Islet precursor cell (in vitro differentiated cells): Measurements from ENCODE around the gene TNFRSF19.
"Not testable (repeated sequence)": the region's sequence is repeated elsewhere in the genome, so short reads cannot be mapped to it uniquely, and the experiment has no call there.

Experiments used
- DNase-seq: peaks from one replicate; pipeline ENCODE4 v3.0.0-alpha.2; 2018

Gene TNFRSF19

GRCh38 chr13:23658929-23659541 is 88.8 kb downstream of the TNFRSF19 start:
- DNase-seq: no peak

GRCh38 chr13:23660249-23660648 is 90.0 kb downstream of the TNFRSF19 start:
- DNase-seq: no peak

GRCh38 chr13:23666582-23666981 is 96.4 kb downstream of the TNFRSF19 start:
- DNase-seq: no peak

GRCh38 chr13:23667750-23668149 is 97.5 kb downstream of the TNFRSF19 start:
- no peak for DNase-seq

- DNase-seq: no peak
These were observed 98.3 kb downstream of the TNFRSF19 start for GRCh38 chr13:23668562-23668961.

GRCh38 chr13:23670793-23671192 is 100.6 kb downstream of the TNFRSF19 start:
- no peak for DNase-seq

- no peak for DNase-seq
These were observed 101.2 kb downstream of the TNFRSF19 start for GRCh38 chr13:23671377-23671776.

GRCh38 chr13:23671897-23672296 is 101.7 kb downstream of the TNFRSF19 start:
- DNase-seq: no peak

- no peak for DNase-seq
These were observed 102.4 kb downstream of the TNFRSF19 start for GRCh38 chr13:23672616-23673015.

GRCh38 chr13:23673354-23673753 is 103.1 kb downstream of the TNFRSF19 start:
- DNase-seq: no peak

- no peak for DNase-seq
These were observed 103.8 kb downstream of the TNFRSF19 start for GRCh38 chr13:23673867-23674605.

GRCh38 chr13:23674795-23675640 is 104.8 kb downstream of the TNFRSF19 start:
- no peak for DNase-seq

- DNase-seq: not testable (repeated sequence)
These were observed 107.6 kb downstream of the TNFRSF19 start for GRCh38 chr13:23677679-23678288.

GRCh38 chr13:23678795-23679194 is 108.6 kb downstream of the TNFRSF19 start:
- no peak for DNase-seq

GRCh38 chr13:23679220-23679619 is 109.0 kb downstream of the TNFRSF19 start:
- DNase-seq: no peak

GRCh38 chr13:23680845-23681669 is 110.8 kb downstream of the TNFRSF19 start:
- no peak for DNase-seq

- no peak for DNase-seq
These were observed 112.9 kb downstream of the TNFRSF19 start for GRCh38 chr13:23683084-23683483.

- DNase-seq: no peak
These were observed 114.4 kb downstream of the TNFRSF19 start for GRCh38 chr13:23684647-23685046.

- DNase-seq: no peak
These were observed 115.2 kb downstream of the TNFRSF19 start for GRCh38 chr13:23685416-23685815.

GRCh38 chr13:23686948-23687347 is 116.7 kb downstream of the TNFRSF19 start:
- no peak for DNase-seq

GRCh38 chr13:23687614-23688013 is 117.4 kb downstream of the TNFRSF19 start:
- no peak for DNase-seq

- no peak for DNase-seq
These were observed 118.1 kb downstream of the TNFRSF19 start for GRCh38 chr13:23688336-23688735.
